ENCODE measurements around the gene SND1.

The SND1 gene

DNA sequence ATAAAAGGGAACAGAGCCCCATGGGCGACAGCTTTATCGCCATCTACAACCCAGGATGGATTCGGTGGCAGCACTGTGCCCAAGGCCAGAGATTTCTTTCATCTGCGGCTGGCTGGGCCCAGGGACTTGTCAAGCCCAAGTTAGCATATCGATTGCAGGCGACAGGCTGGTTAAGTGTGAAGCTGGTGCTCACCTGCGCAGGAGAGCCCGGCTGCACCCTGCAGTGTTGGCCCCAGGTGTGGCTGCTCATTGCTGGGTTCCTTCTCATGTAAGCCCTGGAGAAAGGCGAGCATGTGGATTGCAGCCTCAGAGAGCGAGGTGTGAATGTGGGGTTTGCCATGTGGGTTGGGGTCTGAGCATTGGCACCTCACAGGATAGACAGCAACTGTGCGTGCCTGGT is 419.8 kb downstream of the SND1 start:
- Histone ChIP-seq H3K36me3 (ENCODE audit: low read depth) (no peaks in the 10 kb centered on the region; the same call in 1 of the 2 replicates), H3K27ac (ENCODE audit: poor library complexity, severe bottlenecking) (no peak overlapping the region), H3K4me3 (ENCODE audit: severe bottlenecking) (no peak overlapping the region), H3K9me3 (ENCODE audit: severe bottlenecking) (no peaks in the 10 kb centered on the region), H3K27me3 (ENCODE audit: insufficient read depth, poor library complexity, severe bottlenecking) (no peaks in the 10 kb centered on the region), H3K4me1 (ENCODE audit: insufficient read depth, poor library complexity, severe bottlenecking) (no peaks in the 10 kb centered on the region)
- TF ChIP-seq, protein P1, sequence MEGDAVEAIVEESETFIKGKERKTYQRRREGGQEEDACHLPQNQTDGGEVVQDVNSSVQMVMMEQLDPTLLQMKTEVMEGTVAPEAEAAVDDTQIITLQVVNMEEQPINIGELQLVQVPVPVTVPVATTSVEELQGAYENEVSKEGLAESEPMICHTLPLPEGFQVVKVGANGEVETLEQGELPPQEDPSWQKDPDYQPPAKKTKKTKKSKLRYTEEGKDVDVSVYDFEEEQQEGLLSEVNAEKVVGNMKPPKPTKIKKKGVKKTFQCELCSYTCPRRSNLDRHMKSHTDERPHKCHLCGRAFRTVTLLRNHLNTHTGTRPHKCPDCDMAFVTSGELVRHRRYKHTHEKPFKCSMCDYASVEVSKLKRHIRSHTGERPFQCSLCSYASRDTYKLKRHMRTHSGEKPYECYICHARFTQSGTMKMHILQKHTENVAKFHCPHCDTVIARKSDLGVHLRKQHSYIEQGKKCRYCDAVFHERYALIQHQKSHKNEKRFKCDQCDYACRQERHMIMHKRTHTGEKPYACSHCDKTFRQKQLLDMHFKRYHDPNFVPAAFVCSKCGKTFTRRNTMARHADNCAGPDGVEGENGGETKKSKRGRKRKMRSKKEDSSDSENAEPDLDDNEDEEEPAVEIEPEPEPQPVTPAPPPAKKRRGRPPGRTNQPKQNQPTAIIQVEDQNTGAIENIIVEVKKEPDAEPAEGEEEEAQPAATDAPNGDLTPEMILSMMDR (IDR thresholded peaks at IDR 0.05; ENCODE audit: poor library complexity, severe bottlenecking): no peak
- DNase-seq (ENCODE audit: low spot score) (no peak), ATAC-seq (ENCODE audit: low read depth) (no peak)

DNA sequence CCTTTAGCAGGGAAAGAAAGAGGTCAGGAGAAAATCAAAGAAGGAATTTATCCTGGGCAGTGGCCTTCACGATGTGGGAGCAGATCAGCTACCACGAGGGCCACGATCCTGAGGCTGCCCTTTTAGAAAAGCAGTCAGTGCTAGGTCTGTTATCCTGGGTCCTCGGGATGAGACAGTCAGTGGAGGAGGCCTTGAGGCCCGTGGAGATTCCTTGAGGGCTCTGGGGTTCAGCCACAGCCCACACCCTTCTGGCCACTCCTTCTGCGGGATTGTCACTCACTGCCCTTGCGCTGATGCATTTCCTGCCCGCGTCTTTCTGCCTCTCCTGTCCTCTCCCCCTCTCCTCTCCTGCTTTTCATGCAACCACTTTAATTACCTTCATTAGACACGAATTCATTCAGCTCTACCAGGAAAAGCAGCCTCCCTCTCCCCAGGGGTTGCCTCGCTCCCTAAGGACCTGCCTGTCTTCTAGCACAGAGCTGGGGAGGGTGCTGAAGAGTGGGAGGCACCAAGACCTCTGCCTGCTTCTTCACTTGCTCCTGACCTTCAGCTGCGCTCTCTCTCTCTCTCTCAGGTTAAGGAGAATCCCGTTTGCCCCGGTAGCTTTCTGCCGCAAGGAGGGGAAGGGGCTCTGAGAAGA is 421.8 kb downstream of the SND1 start:
- H3K9me3 ChIP-seq (ENCODE audit: severe bottlenecking): no peaks in the 10 kb centered on the region
- no peaks in the 10 kb centered on the region; the same call in none of the 2 replicates for H3K36me3 ChIP-seq (ENCODE audit: low read depth)
- ATAC-seq (ENCODE audit: low read depth) (no peak), DNase-seq (ENCODE audit: low spot score) (no peak)
- no peak overlapping the region for H3K27ac ChIP-seq (ENCODE audit: poor library complexity, severe bottlenecking)
- no peaks in the 10 kb centered on the region for H3K4me1 ChIP-seq (ENCODE audit: insufficient read depth, poor library complexity, severe bottlenecking)
- H3K4me3 ChIP-seq (ENCODE audit: severe bottlenecking): no peak overlapping the region
- H3K27me3 ChIP-seq (ENCODE audit: insufficient read depth, poor library complexity, severe bottlenecking): no peaks in the 10 kb centered on the region
- TF ChIP-seq, protein P1 (IDR thresholded peaks at IDR 0.05; ENCODE audit: poor library complexity, severe bottlenecking): no peak

DNA sequence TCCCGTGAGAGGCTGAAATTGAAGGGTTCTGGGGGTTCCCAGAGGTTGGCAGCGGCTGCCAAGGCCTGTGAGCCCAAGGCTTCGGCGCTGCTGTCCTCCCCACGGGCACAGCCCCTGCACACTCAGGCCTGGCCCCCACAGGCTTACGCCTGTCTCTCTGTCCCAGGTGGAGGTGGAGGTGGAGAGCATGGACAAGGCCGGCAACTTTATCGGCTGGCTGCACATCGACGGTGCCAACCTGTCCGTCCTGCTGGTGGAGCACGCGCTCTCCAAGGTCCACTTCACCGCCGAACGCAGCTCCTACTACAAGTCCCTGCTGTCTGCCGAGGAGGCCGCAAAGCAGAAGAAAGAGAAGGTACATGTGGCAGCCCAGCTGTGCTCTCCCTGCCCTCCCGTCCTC is 422.3 kb downstream of the SND1 start:
- TF ChIP-seq, protein P1 (IDR thresholded peaks at IDR 0.05; ENCODE audit: poor library complexity, severe bottlenecking): no peak
- DNase-seq (ENCODE audit: low spot score): no peak
- Histone ChIP-seq H3K27ac (ENCODE audit: poor library complexity, severe bottlenecking) (no peak overlapping the region), H3K4me3 (ENCODE audit: severe bottlenecking) (no peak overlapping the region), H3K4me1 (ENCODE audit: insufficient read depth, poor library complexity, severe bottlenecking) (no peaks in the 10 kb centered on the region), H3K36me3 (ENCODE audit: low read depth) (no peaks in the 10 kb centered on the region; the same call in none of the 2 replicates), H3K27me3 (ENCODE audit: insufficient read depth, poor library complexity, severe bottlenecking) (no peaks in the 10 kb centered on the region), H3K9me3 (ENCODE audit: severe bottlenecking) (no peaks in the 10 kb centered on the region)
- ATAC-seq (ENCODE audit: low read depth): no peak

DNA sequence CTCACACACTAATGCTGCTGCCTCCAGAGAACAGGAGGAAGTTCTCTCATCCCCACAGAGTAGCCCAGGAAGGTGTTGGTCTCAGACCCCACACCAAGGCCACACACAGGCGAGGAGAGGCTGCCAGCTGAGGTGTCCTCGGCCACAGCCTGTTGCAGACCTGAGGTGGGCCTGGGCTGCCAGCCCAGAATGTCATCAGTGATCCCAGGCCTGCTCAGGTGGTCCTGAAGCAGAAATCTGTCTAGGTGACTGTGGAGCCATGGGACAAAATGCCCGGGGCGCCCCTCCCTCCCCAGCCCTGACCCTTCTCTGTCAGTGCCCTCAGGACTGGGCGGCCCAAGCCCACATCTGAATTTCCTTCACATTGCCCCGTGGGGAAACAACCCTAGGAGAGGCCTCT is 422.7 kb downstream of the SND1 start:
- TF ChIP-seq, protein P1 (IDR thresholded peaks at IDR 0.05; ENCODE audit: poor library complexity, severe bottlenecking): no peak
- no peaks in the 10 kb centered on the region for H3K4me1 ChIP-seq (ENCODE audit: insufficient read depth, poor library complexity, severe bottlenecking)
- no peaks in the 10 kb centered on the region for H3K9me3 ChIP-seq (ENCODE audit: severe bottlenecking)
- H3K27ac ChIP-seq (ENCODE audit: poor library complexity, severe bottlenecking): no peak overlapping the region
- H3K27me3 ChIP-seq (ENCODE audit: insufficient read depth, poor library complexity, severe bottlenecking): no peaks in the 10 kb centered on the region
- H3K36me3 ChIP-seq (ENCODE audit: low read depth): no peaks in the 10 kb centered on the region; the same call in none of the 2 replicates
- ATAC-seq (ENCODE audit: low read depth): no peak
- no peak overlapping the region for H3K4me3 ChIP-seq (ENCODE audit: severe bottlenecking)
- DNase-seq (ENCODE audit: low spot score): no peak
